GM18868 (cell line): ENCODE measurements around the gene PRDM16.

ENCODE experiments used
- ATAC-seq: cut with Tn5 transposase; IDR thresholded peaks from one replicate; pipeline ENCODE4 v1.9.1; 2021; ENCODE audit warnings: mild to moderate bottlenecking, moderate library complexity; ENCODE audit not compliant: unreplicated experiment

PRDM16 gene

GRCh38 chr1:3174487-3175247 lies 105.7 kb downstream of the PRDM16 start:
- no peak for ATAC-seq

DNA sequence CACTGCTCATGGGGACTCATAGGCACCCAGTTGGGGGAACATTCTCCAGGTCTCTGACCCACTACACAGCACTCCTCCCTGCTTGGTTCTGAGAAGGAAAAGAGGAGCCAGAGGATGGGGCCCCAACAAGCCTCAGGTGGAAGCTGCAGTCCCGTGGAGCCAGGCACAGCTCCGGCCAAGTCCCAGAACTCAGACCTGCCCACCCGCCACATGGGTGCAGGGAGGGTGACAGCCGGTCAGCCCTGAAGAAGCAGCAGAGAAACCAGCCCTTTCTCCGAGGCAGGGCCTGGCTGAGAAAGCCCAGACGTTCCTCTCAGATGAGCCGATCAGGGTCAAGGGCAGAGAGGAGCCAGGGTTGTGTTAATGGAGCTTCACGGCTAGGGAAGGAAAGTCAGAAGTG lies 106.5 kb downstream of the PRDM16 start:
- no peak for ATAC-seq

DNA sequence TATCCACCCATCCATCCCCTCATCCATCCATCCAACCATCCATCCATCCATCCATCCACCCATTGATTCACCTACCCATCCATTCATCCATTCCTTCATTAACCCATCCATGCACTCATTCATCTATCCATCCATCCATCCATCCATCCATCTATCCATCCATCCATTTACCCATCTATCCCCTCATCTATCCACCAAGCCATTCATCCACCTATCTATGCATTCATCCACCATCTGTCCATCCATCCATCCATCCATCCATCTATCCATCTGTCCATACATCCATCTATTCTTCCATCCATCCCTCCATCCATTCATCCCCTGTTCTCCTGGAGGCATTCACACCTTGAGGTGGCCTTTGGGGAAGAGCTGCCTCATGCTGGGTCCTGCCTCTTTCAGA lies 107.0 kb downstream of the PRDM16 start:
- no peak for ATAC-seq

GRCh38 chr1:3176820-3177219 lies 107.8 kb downstream of the PRDM16 start:
- no peak for ATAC-seq

GRCh38 chr1:3178279-3178678 lies 109.3 kb downstream of the PRDM16 start:
- ATAC-seq: no peak

- ATAC-seq: no peak
Observed at GRCh38 chr1:3179471-3179870, 110.5 kb downstream of the PRDM16 start.

GRCh38 chr1:3180915-3181314 lies 111.9 kb downstream of the PRDM16 start:
- ATAC-seq: no peak

GRCh38 chr1:3181956-3182355 lies 113.0 kb downstream of the PRDM16 start:
- ATAC-seq: no peak

GRCh38 chr1:3183411-3183810 lies 114.4 kb downstream of the PRDM16 start:
- ATAC-seq: no peak

GRCh38 chr1:3183813-3184212 lies 114.8 kb downstream of the PRDM16 start:
- no peak for ATAC-seq

- ATAC-seq: no peak
Observed at GRCh38 chr1:3184666-3185065, 115.7 kb downstream of the PRDM16 start.

DNA sequence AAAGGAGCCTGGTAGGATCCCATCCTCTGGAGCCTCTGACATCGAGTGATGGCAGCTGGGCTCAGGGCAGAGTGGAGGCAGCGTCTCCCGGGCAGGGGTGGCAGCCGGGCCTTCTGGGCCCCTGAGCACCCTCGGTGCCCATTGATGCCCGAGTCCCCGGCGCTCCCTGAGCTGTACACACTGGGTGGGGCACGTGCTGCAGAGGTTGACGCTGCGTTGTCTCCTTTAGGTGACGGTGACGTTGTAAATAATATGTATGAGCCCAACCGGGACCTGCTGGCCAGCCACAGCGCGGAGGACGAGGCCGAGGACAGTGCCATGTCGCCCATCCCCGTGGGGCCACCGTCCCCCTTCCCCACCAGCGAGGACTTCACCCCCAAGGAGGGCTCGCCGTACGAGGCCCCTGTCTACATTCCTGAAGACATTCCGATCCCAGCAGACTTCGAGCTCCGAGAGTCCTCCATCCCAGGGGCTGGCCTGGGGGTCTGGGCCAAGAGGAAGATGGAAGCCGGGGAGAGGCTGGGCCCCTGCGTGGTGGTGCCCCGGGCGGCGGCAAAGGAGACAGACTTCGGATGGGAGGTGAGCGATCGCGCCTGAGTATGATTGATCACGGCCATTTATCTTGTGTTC lies 117.0 kb downstream of the PRDM16 start:
- ATAC-seq: no peak

GRCh38 chr1:3186526-3186921 lies 117.5 kb downstream of the PRDM16 start:
- no peak for ATAC-seq

- ATAC-seq: no peak
Observed at GRCh38 chr1:3187415-3188149, 118.6 kb downstream of the PRDM16 start.

DNA sequence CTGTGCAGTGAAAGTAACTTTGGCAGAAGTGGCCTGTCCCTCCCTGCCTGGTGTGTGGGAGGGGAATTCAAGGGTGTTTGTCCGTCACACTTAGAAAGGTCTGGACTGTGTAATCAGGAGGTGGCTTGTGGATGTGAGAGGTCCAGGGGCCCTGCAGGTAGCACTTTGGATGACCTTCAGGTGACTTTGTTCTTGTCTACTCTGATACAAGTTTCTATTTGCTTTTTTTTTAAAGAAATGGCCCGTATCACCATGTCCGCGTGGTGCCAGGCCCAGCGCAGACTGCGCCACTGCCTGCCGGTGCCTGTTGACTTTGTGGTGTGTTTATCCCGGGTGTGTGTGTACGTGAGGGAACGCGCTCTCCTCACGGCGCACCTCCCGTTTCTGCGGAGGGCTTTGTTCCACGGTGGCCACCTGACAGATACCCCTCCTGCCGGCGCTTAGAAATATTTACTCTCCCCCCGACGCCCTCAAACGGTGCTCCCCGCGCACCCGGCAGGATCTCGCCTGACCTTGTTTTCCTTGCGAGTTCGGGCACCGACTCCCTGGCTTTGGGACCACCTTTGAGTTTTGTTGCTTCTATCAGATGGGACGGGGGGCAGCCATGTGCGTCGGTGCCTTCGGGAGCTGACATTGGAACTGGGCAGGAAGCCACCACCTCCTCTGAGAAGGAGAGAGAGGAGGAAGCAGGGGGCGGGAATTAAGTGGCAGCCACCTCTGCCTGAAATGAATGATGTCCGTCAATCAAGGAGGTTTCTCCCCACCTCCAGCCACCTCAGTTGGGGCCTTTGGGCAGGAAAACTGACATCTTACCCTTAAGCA lies 119.4 kb downstream of the PRDM16 start:
- no peak for ATAC-seq

DNA sequence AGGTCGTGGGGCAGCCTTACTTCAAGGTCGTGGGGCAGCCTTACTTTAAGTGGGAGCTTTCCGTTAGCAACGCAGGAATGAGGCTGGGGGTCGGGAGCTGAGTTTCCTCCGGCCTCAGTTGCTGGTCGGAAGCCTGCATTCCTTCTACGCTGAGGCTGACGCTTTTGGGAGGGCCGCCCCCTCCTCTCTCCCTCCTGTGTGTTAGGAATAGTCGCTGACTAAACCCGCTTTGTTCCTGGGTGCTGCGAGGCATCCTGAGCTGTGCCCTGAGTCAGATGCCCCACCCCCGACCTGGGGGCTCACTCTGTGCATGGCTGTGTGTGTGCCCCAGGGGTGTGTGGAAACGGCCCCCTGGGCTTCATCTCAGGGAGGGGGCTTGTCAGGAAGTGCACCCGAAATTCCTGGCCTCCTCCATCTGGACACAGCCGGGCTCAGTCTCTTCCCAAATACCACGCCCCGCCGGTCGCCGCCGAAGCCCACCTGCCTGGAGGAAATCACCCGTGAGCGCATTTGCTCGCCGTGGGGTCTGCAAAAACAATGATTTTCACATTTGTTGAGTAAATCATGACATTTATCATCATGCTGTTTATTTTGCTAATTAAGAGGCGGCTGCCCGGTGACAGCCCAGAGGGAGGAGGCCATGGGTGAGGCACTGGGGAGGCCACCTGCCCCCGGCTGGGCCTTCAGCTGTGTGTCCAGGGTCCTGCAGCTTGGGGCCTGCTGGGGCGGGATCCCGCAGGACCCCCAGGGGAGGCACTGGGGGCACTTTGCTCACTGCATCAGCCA lies 121.4 kb downstream of the PRDM16 start:
- no peak for ATAC-seq

DNA sequence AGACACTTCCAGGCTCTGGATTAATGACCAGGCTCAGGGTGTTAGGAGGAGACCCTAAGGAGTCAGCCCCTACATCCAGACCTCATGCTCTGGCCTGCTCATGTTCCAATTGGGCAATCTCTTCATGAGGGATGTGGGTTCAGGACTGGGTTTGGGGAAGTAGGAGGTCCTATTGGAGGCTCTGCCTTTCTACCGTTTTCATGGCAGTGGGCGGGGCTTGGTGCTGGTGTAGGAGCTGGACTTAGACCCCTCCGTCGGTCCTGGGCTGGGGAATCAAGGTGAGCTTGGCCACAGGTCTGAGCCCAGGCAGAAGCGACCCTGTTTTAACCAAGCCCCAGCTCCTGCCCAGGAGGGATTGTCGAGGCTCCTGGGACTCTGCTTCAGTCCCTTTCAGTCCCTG lies 123.4 kb downstream of the PRDM16 start:
- no peak for ATAC-seq

DNA sequence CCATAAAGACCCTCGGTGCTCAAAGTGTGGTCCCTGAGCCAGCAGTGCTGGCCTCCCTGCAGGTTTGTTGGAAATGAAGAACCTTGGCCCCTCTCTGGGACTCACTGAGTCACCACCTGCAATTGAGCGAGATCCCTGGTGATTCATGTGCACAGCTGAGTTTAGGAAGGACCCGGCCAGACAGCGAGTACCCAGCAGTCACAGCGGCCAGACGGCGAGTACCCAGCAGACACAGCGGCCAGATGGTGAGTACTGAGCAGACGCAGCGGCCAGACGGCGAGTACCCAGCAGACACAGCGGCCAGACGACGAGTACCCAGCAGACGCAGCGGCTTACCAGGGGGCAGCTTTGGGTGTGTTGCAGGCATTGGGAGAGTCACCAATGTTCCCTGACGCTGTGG lies 123.8 kb downstream of the PRDM16 start:
- no peak for ATAC-seq

DNA sequence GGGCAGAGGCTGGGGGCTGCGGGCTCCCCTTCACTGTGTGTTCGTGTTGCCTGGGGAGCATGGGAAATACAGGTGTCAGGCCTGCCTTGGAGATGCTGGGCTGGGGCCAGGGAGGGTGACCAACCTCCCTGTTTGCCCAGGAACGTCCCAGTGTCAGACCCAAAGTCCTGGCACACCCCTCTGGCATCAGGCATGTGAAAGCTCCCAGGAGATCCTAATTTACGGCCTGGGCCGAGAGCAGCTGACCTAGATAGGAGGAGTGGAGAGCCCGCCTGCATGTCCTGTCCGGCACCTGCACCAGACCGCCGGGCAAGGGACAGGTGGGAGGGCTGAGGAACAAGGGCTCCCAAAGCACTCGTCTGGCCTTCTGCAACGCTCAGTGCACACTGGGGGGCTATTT lies 124.8 kb downstream of the PRDM16 start:
- ATAC-seq: no peak

DNA sequence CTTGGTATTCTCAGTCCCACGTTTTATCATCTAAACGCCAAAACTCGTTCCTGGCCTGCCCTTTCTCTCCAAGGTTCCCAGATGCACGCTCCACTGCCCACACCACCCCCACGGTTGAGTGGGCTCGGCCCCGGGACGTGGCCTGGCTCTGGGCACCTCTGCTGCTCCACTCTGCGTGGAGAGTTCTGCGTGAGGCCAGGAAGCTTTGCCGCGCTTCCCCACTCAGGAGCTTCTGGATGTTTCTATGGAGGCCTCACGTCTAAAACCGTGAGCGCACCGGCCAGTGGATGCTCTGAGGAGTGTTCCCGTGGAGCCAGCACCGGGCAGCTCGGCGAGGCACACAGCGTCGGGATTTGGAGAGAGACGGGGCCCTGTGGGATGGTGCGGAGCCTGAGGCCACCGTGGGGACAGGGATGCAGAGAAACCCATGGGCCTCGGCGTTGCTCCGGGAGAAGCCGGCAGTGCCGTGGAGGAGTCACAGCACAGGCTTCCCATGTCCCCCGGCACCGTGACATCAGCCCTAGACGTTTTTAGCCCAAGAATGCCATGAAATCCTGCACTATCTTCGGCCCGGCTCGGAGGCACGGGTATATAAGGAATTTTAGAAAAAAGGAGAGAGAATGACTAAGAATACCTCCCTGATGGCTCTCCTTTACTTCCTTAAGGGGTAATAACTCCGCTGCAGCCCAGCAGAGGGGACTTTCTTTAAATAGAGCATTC lies 125.9 kb downstream of the PRDM16 start:
- no peak for ATAC-seq
